CD8-positive, alpha-beta memory T cell (primary cell): ENCODE measurements around the gene YOD1. TPM values are rescaled to one million over a fixed set of nuclear protein-coding genes. Genes with fewer than 3 reads are reported as not detected.

Experiments used
- CTCF ChIA-PET: fragments of 350-600 bp; sonication (Branson Sonifier 250); formaldehyde crosslinking; loops from one replicate; lab custom pipeline; 2021; ENCODE audit warnings: antibody characterized with exemption; lab: Charles Lee
- POLR2A ChIA-PET: fragments of 350-600 bp; sonication (Branson Sonifier 250); formaldehyde crosslinking; loops from one replicate; lab custom pipeline; 2021; ENCODE audit warnings: antibody characterized with exemption; lab: Charles Lee
- DNase-seq, 5 donors: peaks; one replicate each; pipeline versions ENCODE4 v3.0.0 to v3.0.0-alpha.2; 2020 to 2022; ENCODE audit warnings: mixed read lengths in 1 of 5
- H3K27ac ChIP-seq: one replicate; pipeline ENCODE4 v1.7.0; 2013; ENCODE audit warnings: low read depth, mild to moderate bottlenecking, low read length, moderate library complexity
- H3K27me3 ChIP-seq: 2 replicates; pipeline ENCODE4 v1.7.0; 2013; ENCODE audit warnings: low read length, mild to moderate bottlenecking; ENCODE audit not compliant: insufficient read depth, poor library complexity, severe bottlenecking
- H3K36me3 ChIP-seq: 2 replicates; pipeline ENCODE4 v1.7.0; 2013; ENCODE audit warnings: mild to moderate bottlenecking, low read length, moderate library complexity; ENCODE audit not compliant: insufficient read depth
- H3K4me1 ChIP-seq: 2 replicates; pipeline ENCODE4 v1.7.0; 2013; ENCODE audit warnings: mild to moderate bottlenecking, low read length, moderate library complexity; ENCODE audit not compliant: insufficient read depth
- H3K4me3 ChIP-seq: 2 replicates; pipeline ENCODE4 v1.7.0; 2013; ENCODE audit warnings: mild to moderate bottlenecking, low read length
- H3K9me3 ChIP-seq: 2 replicates; pipeline ENCODE4 v1.7.0; 2013; ENCODE audit warnings: mild to moderate bottlenecking, low read length
- H3K27ac Mint-ChIP-seq, 8 donors: one replicate each; pipeline ENCODE4 v1.8.0; 2020 to 2021; ENCODE audit warnings: mixed read lengths in 8 of 8, mild to moderate bottlenecking in 6 of 8, inconsistent platforms in 3 of 8, moderate library complexity in 3 of 8
- H3K27me3 Mint-ChIP-seq, 2 donors: one replicate each; pipeline ENCODE4 v1.8.0; 2020 to 2021; ENCODE audit warnings: mixed read lengths in 2 of 2, mild to moderate bottlenecking in 1 of 2, moderate library complexity in 1 of 2
- H3K36me3 Mint-ChIP-seq, 3 donors: one replicate each; pipeline ENCODE4 v1.8.0; 2020 to 2021; ENCODE audit warnings: mixed read lengths in 3 of 3, inconsistent platforms in 1 of 3, mild to moderate bottlenecking in 1 of 3
- H3K4me1 Mint-ChIP-seq, 3 donors: one replicate each; pipeline ENCODE4 v1.8.0; 2020 to 2021; ENCODE audit warnings: mixed read lengths in 3 of 3, inconsistent platforms in 1 of 3, mild to moderate bottlenecking in 1 of 3
- H3K4me3 Mint-ChIP-seq, 7 donors: one replicate each; pipeline ENCODE4 v1.8.0; 2020 to 2021; ENCODE audit warnings: mixed read lengths in 7 of 7, mild to moderate bottlenecking in 6 of 7, moderate library complexity in 4 of 7, inconsistent platforms in 2 of 7
- H3K9me3 Mint-ChIP-seq, 5 donors: one replicate each; pipeline ENCODE4 v1.8.0; 2020 to 2022; ENCODE audit warnings: mixed read lengths in 5 of 5, mild to moderate bottlenecking in 3 of 5, moderate library complexity in 2 of 5, inconsistent platforms in 1 of 5
- polyA plus RNA-seq: library from polyadenylated mRNA; unstranded; fragments of 300-500 nt; fragmentation: Illumina TruSeq; gene quantifications from one replicate; pipeline ENCODE4 v1.2.3, GENCODE V29; 2021
- total RNA-seq, 2 experiments: library from RNA; stranded (reverse); gene quantifications; one replicate each; pipeline ENCODE4 v1.2.3, GENCODE V29; 2021

Gene YOD1
- total and polyA plus RNA-seq, 3 experiments from 2014 or later: 0.98 to 10.6 (median 10.3) TPM

- ChIA-PET POLR2A (no interaction called here), CTCF (no interaction called here)
- Mint-ChIP-seq H3K36me3 (no peaks in the 10 kb centered on the region), H3K27ac (peak overlapping the region in 1 of 8 donors; percentile 20), H3K4me3 (no peak overlapping the region), H3K9me3 (no peaks in the 10 kb centered on the region), H3K27me3 (peaks cover 9 to 12% of the 10 kb centered on the region in 2 donors), H3K4me1 (no peaks in the 10 kb centered on the region)
- Histone ChIP-seq H3K4me3 (no peak overlapping the region), H3K27ac (no peak overlapping the region), H3K27me3 (no peaks in the 10 kb centered on the region), H3K4me1 (no peaks in the 10 kb centered on the region), H3K9me3 (no peaks in the 10 kb centered on the region), H3K36me3 (no peaks in the 10 kb centered on the region)
- DNase-seq: no peak
Measured at GRCh38 chr1:206998816-206999215, 52.2 kb downstream of the YOD1 start.

Other genes with a start within 250 kb of the YOD1 start
- gene IL20, start 185.6 kb downstream of the YOD1 start, total RNA-seq: not detected
- gene IL20, start 185.6 kb downstream of the YOD1 start, polyA plus RNA-seq: not detected
- 1 to 10 TPM; 2.0 to 2.9 TPM for gene IL24, start 153.8 kb downstream of the YOD1 start, total RNA-seq
- gene IL24, start 153.8 kb downstream of the YOD1 start, polyA plus RNA-seq: 22.5 TPM
- 10 to 100 TPM; 75.1 to 75.6 TPM for gene FCMR, start 129.3 kb downstream of the YOD1 start, total RNA-seq
- gene FCMR, start 129.3 kb downstream of the YOD1 start, polyA plus RNA-seq: 574 TPM
- under 1 TPM; 0.04 to 0.33 TPM for gene PIGR, start 104.7 kb downstream of the YOD1 start, total RNA-seq
- gene PIGR, start 104.7 kb downstream of the YOD1 start, polyA plus RNA-seq: not detected
- gene FCAMR, start 80.7 kb downstream of the YOD1 start, total RNA-seq: not detected
- gene FCAMR, start 80.7 kb downstream of the YOD1 start, polyA plus RNA-seq: not detected
- not detected for gene C1orf116, start 18.5 kb downstream of the YOD1 start, total RNA-seq
- gene C1orf116, start 18.5 kb downstream of the YOD1 start, polyA plus RNA-seq: not detected
- 1 to 10 TPM; 3.0 to 3.9 TPM for gene PFKFB2, start 2.1 kb upstream of the YOD1 start, total RNA-seq
- 0.29 TPM for gene PFKFB2, start 2.1 kb upstream of the YOD1 start, polyA plus RNA-seq
- gene C4BPB, start 37.7 kb upstream of the YOD1 start, total RNA-seq: under 1 TPM in 1 of 2 experiments, not detected in 1; 0.51 TPM
- not detected for gene C4BPB, start 37.7 kb upstream of the YOD1 start, polyA plus RNA-seq
- not detected for gene C4BPA, start 53.0 kb upstream of the YOD1 start, total RNA-seq
- gene C4BPA, start 53.0 kb upstream of the YOD1 start, polyA plus RNA-seq: not detected